ENCODE results near the gene ARHGAP9.

ARHGAP9 gene

GRCh38 chr12:57456145-57456700 lies 23.4 kb downstream of the ARHGAP9 start:
- Histone ChIP-seq H4K20me1 (peaks cover 0 to 9% (median 0%) of the 10 kb centered on the region in 11 experiments; a peak in 4 of 22 replicates), H3K27ac (peak overlapping the region in 4 of 11 experiments; percentile 41 to 74 (median 70); a peak in 7 of 22 replicates), H3K36me3 (no peaks in the 10 kb centered on the region), H3K9me3 (replicated peaks in 1 of 11) (no peaks in the 10 kb centered on the region), H3K4me3 (peak overlapping the region in 3 of 10 experiments; percentile 7 to 39 (median 37); a peak in 2 of 20 replicates), H3K4me1 (peaks cover 65 to 86% (median 83%) of the 10 kb centered on the region in 10 experiments), H3K9ac (peak overlapping the region in 6 of 11 experiments; percentile 1 to 66 (median 51); a peak in 8 of 22 replicates), H3K4me2 (peak overlapping the region; percentile 53 to 89 (median 75)), H3K27me3 (peaks cover 5 to 13% (median 12%) of the 10 kb centered on the region in 11 experiments)
- TF ChIP-seq Cebpa-rat (IDR thresholded peaks at IDR 0.05), result no peak

- no peak for TF ChIP-seq Cebpa-rat (IDR thresholded peaks at IDR 0.05)
- Histone ChIP-seq H3K9ac (peak overlapping the region in 7 of 11 experiments; percentile 1 to 66 (median 42); a peak in 10 of 22 replicates), H3K27ac (peak overlapping the region in 6 of 11 experiments; percentile 3 to 74 (median 54); a peak in 10 of 22 replicates), H3K36me3 (no peaks in the 10 kb centered on the region), H3K4me3 (peak overlapping the region in 3 of 10 experiments; percentile 7 to 39 (median 37); a peak in 2 of 20 replicates), H3K27me3 (peaks cover 0 to 6% (median 5%) of the 10 kb centered on the region in 11 experiments; a peak in 17 of 22 replicates), H3K4me2 (peak overlapping the region; percentile 53 to 89 (median 75)), H3K9me3 (replicated peaks in 1 of 11) (no peaks in the 10 kb centered on the region), H4K20me1 (peaks cover 0 to 3% (median 0%) of the 10 kb centered on the region in 11 experiments; a peak in 3 of 22 replicates), H3K4me1 (peaks cover 61 to 83% (median 79%) of the 10 kb centered on the region in 10 experiments)
Measured at GRCh38 chr12:57455374-57456144, 24.1 kb downstream of the ARHGAP9 start.

GRCh38 chr12:57454566-57455373 lies 24.9 kb downstream of the ARHGAP9 start, which contains the start of gene INHBE:
Gene INHBE, plus strand, starts transcription at chr12:57455307. Its CDS starts 230 bp downstream, at chr12:57455537.
- Histone ChIP-seq H3K9ac (peak within 1 kb of the TSS in 9 of 11 experiments; percentile 1 to 66 (median 49); a peak in 11 of 22 replicates), H3K27ac (peak within 1 kb of the TSS in 8 of 11 experiments; percentile 12 to 74 (median 53); a peak in 14 of 22 replicates), H3K9me3 (replicated peaks in 1 of 11) (no peaks in the 10 kb centered on the region), H3K36me3 (no peaks in the 10 kb centered on the region), H3K4me1 (peaks cover 58 to 78% (median 74%) of the 10 kb centered on the region in 10 experiments), H3K4me2 (peak within 1 kb of the TSS; percentile 53 to 89 (median 75)), H4K20me1 (no peaks in the 10 kb centered on the region), H3K27me3 (no peaks in the 10 kb centered on the region), H3K4me3 (peak within 1 kb of the TSS in 3 of 10 experiments; percentile 7 to 39 (median 37); a peak in 2 of 20 replicates)
- TF ChIP-seq Cebpa-rat (IDR thresholded peaks at IDR 0.05), result peak in 1 of 11 experiments; percentile 25; a peak in 1 of 22 replicates

GRCh38 chr12:57454213-57454565 lies 25.5 kb downstream of the ARHGAP9 start:
- Histone ChIP-seq H3K4me3 (no peak overlapping the region), H3K36me3 (no peaks in the 10 kb centered on the region), H3K4me1 (peaks cover 58 to 78% (median 74%) of the 10 kb centered on the region in 10 experiments), H3K27ac (peak overlapping the region in 8 of 11 experiments; percentile 12 to 74 (median 53); a peak in 12 of 22 replicates), H4K20me1 (no peaks in the 10 kb centered on the region), H3K9ac (peak overlapping the region in 8 of 11 experiments; percentile 30 to 62 (median 50); a peak in 11 of 22 replicates), H3K9me3 (replicated peaks in 1 of 11) (no peaks in the 10 kb centered on the region), H3K4me2 (peak overlapping the region; percentile 45 to 89 (median 75)), H3K27me3 (no peaks in the 10 kb centered on the region)
- no peak; a peak in 1 of 22 replicates for TF ChIP-seq Cebpa-rat (IDR thresholded peaks at IDR 0.05)

- Histone ChIP-seq H3K4me3 (no peak overlapping the region), H4K20me1 (no peaks in the 10 kb centered on the region), H3K27ac (peak overlapping the region in 8 of 11 experiments; percentile 27 to 74 (median 60); a peak in 15 of 22 replicates), H3K9ac (peak overlapping the region in 8 of 11 experiments; percentile 9 to 66 (median 40); a peak in 11 of 22 replicates), H3K9me3 (replicated peaks in 1 of 11) (no peaks in the 10 kb centered on the region), H3K27me3 (no peaks in the 10 kb centered on the region), H3K36me3 (no peaks in the 10 kb centered on the region), H3K4me2 (peak overlapping the region; percentile 67 to 89 (median 81)), H3K4me1 (peaks cover 50 to 68% (median 66%) of the 10 kb centered on the region in 10 experiments)
- no peak for TF ChIP-seq Cebpa-rat (IDR thresholded peaks at IDR 0.05)
Measured at GRCh38 chr12:57452937-57453509, 26.6 kb downstream of the ARHGAP9 start.

- Histone ChIP-seq H3K4me1 (peaks cover 44 to 63% (median 59%) of the 10 kb centered on the region in 10 experiments), H4K20me1 (no peaks in the 10 kb centered on the region), H3K9ac (peak overlapping the region in 9 of 11 experiments; percentile 3 to 66 (median 28); a peak in 12 of 22 replicates), H3K4me2 (peak overlapping the region; percentile 67 to 89 (median 81)), H3K9me3 (replicated peaks in 1 of 11) (no peaks in the 10 kb centered on the region), H3K27ac (peak overlapping the region in 9 of 11 experiments; percentile 27 to 74 (median 54); a peak in 18 of 22 replicates), H3K27me3 (no peaks in the 10 kb centered on the region), H3K4me3 (no peak overlapping the region), H3K36me3 (no peaks in the 10 kb centered on the region)
- no peak for TF ChIP-seq Cebpa-rat (IDR thresholded peaks at IDR 0.05)
Measured at GRCh38 chr12:57452181-57452936, 27.3 kb downstream of the ARHGAP9 start.

- H4K20me1 ChIP-seq, result no peaks in the 10 kb centered on the region
- no peak for TF ChIP-seq Cebpa-rat (IDR thresholded peaks at IDR 0.05)
- H3K9ac ChIP-seq, result peak overlapping the region in 1 of 11 experiments; percentile 51; a peak in 1 of 22 replicates
- peak overlapping the region; percentile 67 to 89 (median 81); a peak in 21 of 22 replicates for H3K4me2 ChIP-seq
- no peaks in the 10 kb centered on the region for H3K36me3 ChIP-seq
- H3K27ac ChIP-seq, result peak overlapping the region in 3 of 11 experiments; percentile 25 to 74 (median 49); a peak in 2 of 22 replicates
- peaks cover 42 to 55% (median 53%) of the 10 kb centered on the region in 10 experiments for H3K4me1 ChIP-seq
- H3K9me3 ChIP-seq (replicated peaks in 1 of 11), result no peaks in the 10 kb centered on the region
- H3K27me3 ChIP-seq, result no peaks in the 10 kb centered on the region
- no peak overlapping the region for H3K4me3 ChIP-seq
Measured at GRCh38 chr12:57451233-57451778, 28.4 kb downstream of the ARHGAP9 start.
